Transverse colon (tissue), 4 donors: Measurements from ENCODE around the gene NKX2-8.

Experiments used
- CTCF ChIP-seq, 5 experiments: fragments of 200-600 bp in 3 of 5; fragments of 450-650 bp in 2 of 5; sonication (generic) in 3 of 5; IDR thresholded peaks; 1 replicate in 2 of 5; 2 replicates in 3 of 5; pipeline ENCODE4 v1.5.1; 2016 to 2017; ENCODE audit warnings: antibody characterized with exemption in 5 of 5, inconsistent platforms in 3 of 5, mild to moderate bottlenecking in 2 of 5, moderate library complexity in 1 of 5
- EP300 ChIP-seq: sonication (generic); formaldehyde crosslinking; IDR thresholded peaks from one replicate; pipeline ENCODE4 v1.6.1; 2017; ENCODE audit warnings: antibody characterized with exemption, low read depth
- POLR2AphosphoS5 ChIP-seq, 3 donors: sonication (generic); formaldehyde crosslinking; IDR thresholded peaks; one replicate each; pipeline ENCODE4 v1.6.1; 2016; ENCODE audit warnings: antibody characterized with exemption in 3 of 3

- TF ChIP-seq CTCF (IDR thresholded peaks at IDR 0.05), result no peak
- TF ChIP-seq EP300, result no peak
- TF ChIP-seq POLR2AphosphoS5 (IDR thresholded peaks at IDR 0.05), result no peak
Observed at GRCh38 chr14:36582874-36583241, 444 bp upstream of the NKX2-8 start.
